H1 (cell line): ENCODE measurements around the gene PTPN9.
A peak's percentile ranks its signal among the peaks of the same experiment; 100 is the strongest.

ENCODE experiments used
- CHD2 ChIP-seq: IDR thresholded peaks from 2 replicates; pipeline ENCODE4 v1.6.1; 2012; ENCODE audit warnings: low read length, improper control_type of control experiment
- EP300 ChIP-seq, 2 experiments: IDR thresholded peaks; 1 replicate in 1 of 2; 2 replicates in 1 of 2; pipeline ENCODE4 v1.6.1; 2011 to 2012; ENCODE audit warnings: low read depth in 2 of 2, low read length in 2 of 2, mild to moderate bottlenecking in 2 of 2, borderline replicate concordance in 1 of 2, inconsistent platforms in 1 of 2, moderate library complexity in 1 of 2
- HDAC2 ChIP-seq, 2 experiments: fragments of 300-600 bp in 1 of 2; sonication (generic) in 1 of 2; IDR thresholded peaks; 2 replicates each; pipeline ENCODE4 v1.6.1; 2011 to 2012; ENCODE audit warnings: low read depth in 2 of 2, low read length in 2 of 2, mild to moderate bottlenecking in 2 of 2, moderate library complexity in 2 of 2, borderline replicate concordance in 1 of 2, inconsistent platforms in 1 of 2
- RAD21 ChIP-seq, 2 experiments: IDR thresholded peaks in 1 of 2; conservative IDR thresholded peaks in 1 of 2; 2 replicates each; pipeline ENCODE4 v1.6.1; 2011; ENCODE audit warnings: low read depth in 2 of 2, low read length in 2 of 2, improper control_type of control experiment in 1 of 2, inconsistent platforms in 1 of 2, mild to moderate bottlenecking in 1 of 2, moderate library complexity in 1 of 2
- SIX5 ChIP-seq: IDR thresholded peaks from 2 replicates; pipeline ENCODE4 v1.6.1; 2011; ENCODE audit warnings: mild to moderate bottlenecking, low read depth, low read length
- TF ChIP-seq, protein P1 (sequence below), 3 experiments: IDR thresholded peaks; 1 replicate in 2 of 3; 2 replicates in 1 of 3; pipeline versions ENCODE4 v1.5.1 to v1.6.1; 2011; ENCODE audit warnings: low read length in 3 of 3, mild to moderate bottlenecking in 3 of 3, inconsistent platforms in 2 of 3, low read depth in 1 of 3, moderate library complexity in 1 of 3; ENCODE audit not compliant: insufficient read depth in 1 of 3; ENCODE audit errors: control extremely low read depth in 1 of 3

DNA sequence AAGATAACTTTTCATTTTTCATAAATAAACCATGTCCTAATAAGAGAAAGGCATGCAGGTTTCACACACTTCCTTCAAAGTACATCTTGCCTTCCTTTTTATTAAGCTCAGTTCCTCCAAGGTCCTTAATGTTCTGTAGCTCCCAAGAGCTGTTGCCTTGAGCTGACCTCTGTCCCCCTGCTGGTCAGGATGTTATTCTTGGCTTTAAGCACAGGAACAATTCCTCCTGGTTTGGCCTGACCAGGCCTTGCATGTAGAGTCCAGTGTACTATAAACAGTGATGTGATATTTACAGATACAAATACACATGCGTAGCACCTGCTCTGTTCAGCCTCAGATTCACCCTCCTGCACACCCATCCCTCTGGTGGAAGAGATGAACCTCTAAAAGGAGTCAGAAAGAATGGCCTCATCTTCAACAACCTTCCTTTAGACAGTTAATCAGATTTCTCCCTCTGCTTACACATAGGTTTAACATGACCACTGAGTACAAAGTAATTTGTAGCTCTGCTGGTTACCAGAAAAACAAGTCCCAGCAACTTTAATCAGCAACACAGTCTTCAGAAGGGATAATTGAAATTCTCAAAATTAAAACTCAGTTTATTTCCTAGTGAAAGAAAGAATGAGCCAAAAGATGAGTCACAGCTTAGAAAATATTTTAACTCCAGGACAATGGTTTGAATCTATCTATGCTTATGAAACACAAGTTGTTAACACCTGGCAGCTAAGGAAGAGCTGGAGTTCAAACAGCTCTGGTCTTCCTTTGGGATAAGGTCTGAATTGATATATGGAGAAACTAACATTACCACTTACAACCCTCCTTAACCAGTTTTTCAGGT, 46.5 kb downstream of the PTPN9 start:
- TF ChIP-seq CHD2 (no peak), SIX5 (no peak), RAD21 (IDR thresholded peaks at IDR 0.05 in 1 of 2, conservative IDR thresholded peaks at IDR 0.05 in 1 of 2; ENCODE audit: low read depth in 2 of 2, low read length in 2 of 2) (peak; percentile 30 to 51), HDAC2 (IDR thresholded peaks at IDR 0.05; ENCODE audit: borderline replicate concordance in 1 of 2, low read depth in 2 of 2, low read length in 2 of 2) (no peak), EP300 (IDR thresholded peaks at IDR 0.05; ENCODE audit: borderline replicate concordance in 1 of 2, low read depth in 2 of 2, low read length in 2 of 2) (no peak)
- TF ChIP-seq, protein P1, sequence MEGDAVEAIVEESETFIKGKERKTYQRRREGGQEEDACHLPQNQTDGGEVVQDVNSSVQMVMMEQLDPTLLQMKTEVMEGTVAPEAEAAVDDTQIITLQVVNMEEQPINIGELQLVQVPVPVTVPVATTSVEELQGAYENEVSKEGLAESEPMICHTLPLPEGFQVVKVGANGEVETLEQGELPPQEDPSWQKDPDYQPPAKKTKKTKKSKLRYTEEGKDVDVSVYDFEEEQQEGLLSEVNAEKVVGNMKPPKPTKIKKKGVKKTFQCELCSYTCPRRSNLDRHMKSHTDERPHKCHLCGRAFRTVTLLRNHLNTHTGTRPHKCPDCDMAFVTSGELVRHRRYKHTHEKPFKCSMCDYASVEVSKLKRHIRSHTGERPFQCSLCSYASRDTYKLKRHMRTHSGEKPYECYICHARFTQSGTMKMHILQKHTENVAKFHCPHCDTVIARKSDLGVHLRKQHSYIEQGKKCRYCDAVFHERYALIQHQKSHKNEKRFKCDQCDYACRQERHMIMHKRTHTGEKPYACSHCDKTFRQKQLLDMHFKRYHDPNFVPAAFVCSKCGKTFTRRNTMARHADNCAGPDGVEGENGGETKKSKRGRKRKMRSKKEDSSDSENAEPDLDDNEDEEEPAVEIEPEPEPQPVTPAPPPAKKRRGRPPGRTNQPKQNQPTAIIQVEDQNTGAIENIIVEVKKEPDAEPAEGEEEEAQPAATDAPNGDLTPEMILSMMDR (IDR thresholded peaks at IDR 0.05; ENCODE audit: control extremely low read depth in 1 of 3, insufficient read depth in 1 of 3, low read depth in 1 of 3, low read length in 3 of 3) = peak; percentile 45 to 80 (median 47)
